A549 (cell line): ENCODE data around the gene PIAS4.

Experiments
- BHLHE40 ChIP-seq: IDR thresholded peaks from 2 replicates; pipeline ENCODE4 v1.6.1; 2012; ENCODE audit warnings: low read depth, low read length, inconsistent platforms
- JUN ChIP-seq, 2 experiments: fragments of >200 bp; sonication (Bioruptor Twin); formaldehyde crosslinking; IDR thresholded peaks; 2 replicates in 1 of 2; 3 replicates in 1 of 2; pipeline ENCODE4 v1.6.1; 2016 to 2017
- TF ChIP-seq, protein P1 (sequence below): fragments of >200 bp; sonication (Bioruptor Twin); formaldehyde crosslinking; IDR thresholded peaks from 3 replicates; pipeline ENCODE4 v1.5.1; 2016
- TF ChIP-seq, protein P2 (sequence below): IDR thresholded peaks from 2 replicates; pipeline ENCODE4 v1.6.1; 2012

DNA sequence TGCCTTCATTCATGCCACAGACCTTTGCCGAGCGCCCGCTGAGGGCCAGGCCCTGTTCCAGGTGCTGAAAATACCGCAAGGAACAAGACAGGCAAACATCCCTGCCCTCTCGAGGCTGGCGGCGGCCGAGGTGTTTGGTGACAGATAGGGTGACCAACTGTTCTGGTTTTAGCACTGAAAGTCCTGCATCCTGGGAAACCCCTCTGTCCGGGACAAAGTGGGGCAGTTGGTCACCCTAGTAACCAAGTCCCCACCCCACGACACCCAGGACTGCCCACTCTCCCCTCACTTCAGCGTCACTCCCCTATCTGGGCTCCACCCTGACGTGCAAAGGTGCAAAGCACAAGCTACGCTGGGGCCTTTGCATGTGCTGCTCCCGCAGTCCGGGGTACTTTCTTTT, 41.9 kb downstream of the PIAS4 start:
- TF ChIP-seq, protein P1, sequence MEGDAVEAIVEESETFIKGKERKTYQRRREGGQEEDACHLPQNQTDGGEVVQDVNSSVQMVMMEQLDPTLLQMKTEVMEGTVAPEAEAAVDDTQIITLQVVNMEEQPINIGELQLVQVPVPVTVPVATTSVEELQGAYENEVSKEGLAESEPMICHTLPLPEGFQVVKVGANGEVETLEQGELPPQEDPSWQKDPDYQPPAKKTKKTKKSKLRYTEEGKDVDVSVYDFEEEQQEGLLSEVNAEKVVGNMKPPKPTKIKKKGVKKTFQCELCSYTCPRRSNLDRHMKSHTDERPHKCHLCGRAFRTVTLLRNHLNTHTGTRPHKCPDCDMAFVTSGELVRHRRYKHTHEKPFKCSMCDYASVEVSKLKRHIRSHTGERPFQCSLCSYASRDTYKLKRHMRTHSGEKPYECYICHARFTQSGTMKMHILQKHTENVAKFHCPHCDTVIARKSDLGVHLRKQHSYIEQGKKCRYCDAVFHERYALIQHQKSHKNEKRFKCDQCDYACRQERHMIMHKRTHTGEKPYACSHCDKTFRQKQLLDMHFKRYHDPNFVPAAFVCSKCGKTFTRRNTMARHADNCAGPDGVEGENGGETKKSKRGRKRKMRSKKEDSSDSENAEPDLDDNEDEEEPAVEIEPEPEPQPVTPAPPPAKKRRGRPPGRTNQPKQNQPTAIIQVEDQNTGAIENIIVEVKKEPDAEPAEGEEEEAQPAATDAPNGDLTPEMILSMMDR, result no peak
- no peak for TF ChIP-seq JUN (IDR thresholded peaks at IDR 0.05)
- TF ChIP-seq BHLHE40, result no peak
- TF ChIP-seq, protein P2, sequence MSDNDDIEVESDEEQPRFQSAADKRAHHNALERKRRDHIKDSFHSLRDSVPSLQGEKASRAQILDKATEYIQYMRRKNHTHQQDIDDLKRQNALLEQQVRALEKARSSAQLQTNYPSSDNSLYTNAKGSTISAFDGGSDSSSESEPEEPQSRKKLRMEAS, result no peak
